GM18526 (cell line): ENCODE data around the gene PUS7.

Source experiments
- POLR2A ChIP-seq: IDR thresholded peaks from 3 replicates; pipeline ENCODE4 v1.6.1; 2011; ENCODE audit not compliant: insufficient read length; ENCODE audit errors: extremely low read depth

PUS7 gene

GRCh38 chr7:105521717-105522463 is at the start of gene PUS7:
TSS of gene PUS7 (minus strand) at chr7:105522271. CDS start at chr7:105508512, 13,759 bp downstream.
- TF ChIP-seq POLR2A, result peak; percentile 85

- TF ChIP-seq POLR2A, result no peak
Measured at GRCh38 chr7:105567821-105568220, 45.8 kb upstream of the PUS7 start.

GRCh38 chr7:105567024-105567423 is 45.0 kb upstream of the PUS7 start:
- TF ChIP-seq POLR2A, result no peak

GRCh38 chr7:105565190-105565589 is 43.1 kb upstream of the PUS7 start:
- TF ChIP-seq POLR2A, result no peak

- no peak for TF ChIP-seq POLR2A
Measured at GRCh38 chr7:105559926-105560325, 37.9 kb upstream of the PUS7 start.

- TF ChIP-seq POLR2A, result no peak
Measured at GRCh38 chr7:105538339-105538738, 16.3 kb upstream of the PUS7 start.

- no peak for TF ChIP-seq POLR2A
Measured at GRCh38 chr7:105532709-105533460, 10.8 kb upstream of the PUS7 start.

GRCh38 chr7:105531792-105532671 is 10.0 kb upstream of the PUS7 start, which contains the start of gene RINT1:
TSS of gene RINT1 (plus strand) at chr7:105532201. CDS start at chr7:105532316, 115 bp downstream.
- TF ChIP-seq POLR2A, result peak; percentile 99

- TF ChIP-seq POLR2A, result no peak
Measured at GRCh38 chr7:105530546-105530945, 8.5 kb upstream of the PUS7 start.

- TF ChIP-seq POLR2A, result no peak
Measured at GRCh38 chr7:105530126-105530525, 8.1 kb upstream of the PUS7 start.

GRCh38 chr7:105524840-105525239 is 2.8 kb upstream of the PUS7 start:
- no peak for TF ChIP-seq POLR2A

GRCh38 chr7:105521027-105521716 is 899 bp downstream of the PUS7 start:
- TF ChIP-seq POLR2A, result no peak

- no peak for TF ChIP-seq POLR2A
Measured at GRCh38 chr7:105519353-105519752, 2.7 kb downstream of the PUS7 start.

- TF ChIP-seq POLR2A, result no peak
Measured at GRCh38 chr7:105512926-105513526, 9.0 kb downstream of the PUS7 start.
